Astrocyte of the spinal cord (primary cell): ENCODE measurements around the gene KDM4C.
"Not testable (repeated sequence)": the region's sequence is repeated elsewhere in the genome, so short reads cannot be mapped to it uniquely, and the experiment has no call there.

ENCODE experiments used
- DNase-seq: peaks from one replicate; pipeline ENCODE4 v3.0.0; 2011; ENCODE audit warnings: low read depth, low spot score
- H3K4me3 ChIP-seq: 2 replicates; pipeline ENCODE4 v1.5.1; 2011; ENCODE audit warnings: low read depth, mild to moderate bottlenecking, low read length, moderate library complexity
- CTCF ChIP-seq: IDR thresholded peaks from 2 replicates; pipeline ENCODE4 v1.5.1; 2012; ENCODE audit warnings: low read depth, mild to moderate bottlenecking, low read length, inconsistent platforms
- in situ Hi-C: cut with HindIII; loops from 2 replicates; pipeline ENCODE4 v1.10.0; 2017; ENCODE audit warnings: low sequenced_read_pairs

The KDM4C gene

GRCh38 chr9:6761306-6761705 lies 3.5 kb downstream of the KDM4C start:
- no peak overlapping the region for H3K4me3 ChIP-seq
- in situ Hi-C loops: no loop called here
- TF ChIP-seq CTCF: no peak

GRCh38 chr9:6763244-6763643 lies 5.5 kb downstream of the KDM4C start:
- H3K4me3 ChIP-seq: no peak overlapping the region
- no peak for DNase-seq
- no peak for TF ChIP-seq CTCF
- in situ Hi-C loops: no loop called here

More at GRCh38 chr9:6761306-6761705, 3.5 kb downstream of the KDM4C start:
- DNase-seq: no peak

GRCh38 chr9:6764011-6764410 lies 6.2 kb downstream of the KDM4C start:
- no peak overlapping the region for H3K4me3 ChIP-seq
- no peak for DNase-seq
- TF ChIP-seq CTCF: no peak
- in situ Hi-C loops: no loop called here

- in situ Hi-C loops: no loop called here
- TF ChIP-seq CTCF: no peak
- no peak for DNase-seq
- H3K4me3 ChIP-seq: no peak overlapping the region
Measured at GRCh38 chr9:6764523-6764922, 6.8 kb downstream of the KDM4C start.

- in situ Hi-C loops: no loop called here
- no peak for DNase-seq
- no peak overlapping the region for H3K4me3 ChIP-seq
- no peak for TF ChIP-seq CTCF
Measured at GRCh38 chr9:6764950-6765349, 7.2 kb downstream of the KDM4C start.

- no peak overlapping the region for H3K4me3 ChIP-seq
- DNase-seq: no peak
- no peak for TF ChIP-seq CTCF
- in situ Hi-C loops: no loop called here
Measured at GRCh38 chr9:6765396-6765795, 7.6 kb downstream of the KDM4C start.

GRCh38 chr9:6766606-6767005 lies 8.8 kb downstream of the KDM4C start:
- no peak for DNase-seq
- in situ Hi-C loops: no loop called here
- no peak for TF ChIP-seq CTCF
- no peak overlapping the region for H3K4me3 ChIP-seq

GRCh38 chr9:6768587-6768986 lies 10.8 kb downstream of the KDM4C start:
- H3K4me3 ChIP-seq, in situ Hi-C loops, DNase-seq: not testable (repeated sequence)
